ENCODE results near the gene MGAT2.
"Not testable (repeated sequence)": the region's sequence is repeated elsewhere in the genome, so short reads cannot be mapped to it uniquely, and the experiment has no call there.

MGAT2 gene

GRCh38 chr14:49586673-49587460 lies 33.7 kb upstream of the MGAT2 start:
- peak; percentile 43 to 65 (median 52) for DNase-seq
- Mint-ChIP-seq H3K27me3 (no peaks in the 10 kb centered on the region), H3K27ac (peak overlapping the region; percentile 99 to 100), H3K4me3 (peak overlapping the region; percentile 91 to 99), H3K9me3 (no peaks in the 10 kb centered on the region), H3K36me3 (ENCODE audit: insufficient read depth) (peaks cover 61% of the 10 kb centered on the region), H3K4me1 (ENCODE audit: low read depth in 2 of 2) (peaks cover 29 to 42% of the 10 kb centered on the region in 2 donors)
- ATAC-seq (replicated peaks), result peak; percentile 36

DNA sequence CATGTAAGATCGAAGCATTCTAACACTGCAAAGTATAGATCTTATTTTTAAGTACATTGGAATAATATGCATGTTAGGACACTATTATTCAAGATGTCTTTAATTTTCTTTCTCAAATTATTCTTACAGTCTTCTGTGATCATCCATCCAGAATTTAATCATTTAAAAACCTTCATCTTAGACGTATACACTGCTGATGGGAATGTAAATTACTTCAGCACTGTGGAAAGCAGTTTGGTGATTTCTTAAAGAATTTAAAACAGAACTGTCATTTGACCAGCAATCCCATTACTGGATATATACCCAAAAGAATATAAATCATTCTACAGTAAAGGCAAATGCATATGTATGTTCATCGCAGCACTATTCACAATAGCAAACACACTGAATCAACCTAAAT lies 31.2 kb upstream of the MGAT2 start:
- H3K27me3 Mint-ChIP-seq, result no peaks in the 10 kb centered on the region
- peaks cover 36% of the 10 kb centered on the region for H3K36me3 Mint-ChIP-seq (ENCODE audit: insufficient read depth)
- no peaks in the 10 kb centered on the region for H3K9me3 Mint-ChIP-seq
- H3K4me1 Mint-ChIP-seq (ENCODE audit: low read depth in 2 of 2), result peaks cover 12 to 19% of the 10 kb centered on the region in 2 donors
- no peak overlapping the region for H3K27ac Mint-ChIP-seq
- no peak for DNase-seq
- no peak overlapping the region for H3K4me3 Mint-ChIP-seq
- no peak for ATAC-seq (replicated peaks)

DNA sequence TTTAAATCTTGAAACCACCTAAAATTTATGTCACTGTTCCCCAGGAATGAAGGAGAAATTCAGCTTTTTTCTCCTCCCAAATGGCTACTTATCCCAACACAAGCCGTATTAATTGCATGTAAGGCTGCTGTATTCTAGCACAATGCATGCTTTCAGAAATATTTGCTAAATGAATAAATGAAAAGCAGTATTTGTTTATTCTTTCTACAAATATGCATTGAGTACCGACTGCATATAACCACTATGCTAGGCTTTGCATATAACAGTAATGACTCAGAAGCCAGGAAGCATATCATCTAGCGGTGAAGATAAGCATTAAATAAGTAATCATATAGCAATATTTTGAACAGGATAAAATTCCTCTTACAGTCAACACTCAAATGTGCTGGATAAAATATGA lies 27.6 kb upstream of the MGAT2 start:
- Mint-ChIP-seq H3K9me3 (no peaks in the 10 kb centered on the region), H3K36me3 (ENCODE audit: insufficient read depth) (peaks cover 12% of the 10 kb centered on the region), H3K4me1 (ENCODE audit: low read depth in 2 of 2) (peaks cover 2 to 4% of the 10 kb centered on the region in 2 donors), H3K27ac (no peak overlapping the region), H3K27me3 (no peaks in the 10 kb centered on the region), H3K4me3 (no peak overlapping the region)
- DNase-seq (no peak), ATAC-seq (replicated peaks) (no peak)

- Mint-ChIP-seq H3K27ac (no peak overlapping the region), H3K4me1 (ENCODE audit: low read depth in 2 of 2) (peaks cover 8 to 13% of the 10 kb centered on the region in 2 donors), H3K27me3 (no peaks in the 10 kb centered on the region), H3K4me3 (no peak overlapping the region), H3K9me3 (no peaks in the 10 kb centered on the region), H3K36me3 (ENCODE audit: insufficient read depth) (peaks cover 21% of the 10 kb centered on the region)
- DNase-seq, result no peak
- ATAC-seq (replicated peaks), result no peak
These were observed 26.1 kb upstream of the MGAT2 start for GRCh38 chr14:49594347-49595091.

- no peak for ATAC-seq (replicated peaks)
- Mint-ChIP-seq H3K9me3 (no peaks in the 10 kb centered on the region), H3K36me3 (ENCODE audit: insufficient read depth) (peaks cover 30% of the 10 kb centered on the region), H3K4me3 (peak overlapping the region; percentile 98), H3K27ac (peak overlapping the region; percentile 98 to 99), H3K27me3 (no peaks in the 10 kb centered on the region), H3K4me1 (ENCODE audit: low read depth in 2 of 2) (peaks cover 13 to 22% of the 10 kb centered on the region in 2 donors)
- DNase-seq, result no peak
These were observed 22.5 kb upstream of the MGAT2 start for GRCh38 chr14:49598189-49598484.

DNA sequence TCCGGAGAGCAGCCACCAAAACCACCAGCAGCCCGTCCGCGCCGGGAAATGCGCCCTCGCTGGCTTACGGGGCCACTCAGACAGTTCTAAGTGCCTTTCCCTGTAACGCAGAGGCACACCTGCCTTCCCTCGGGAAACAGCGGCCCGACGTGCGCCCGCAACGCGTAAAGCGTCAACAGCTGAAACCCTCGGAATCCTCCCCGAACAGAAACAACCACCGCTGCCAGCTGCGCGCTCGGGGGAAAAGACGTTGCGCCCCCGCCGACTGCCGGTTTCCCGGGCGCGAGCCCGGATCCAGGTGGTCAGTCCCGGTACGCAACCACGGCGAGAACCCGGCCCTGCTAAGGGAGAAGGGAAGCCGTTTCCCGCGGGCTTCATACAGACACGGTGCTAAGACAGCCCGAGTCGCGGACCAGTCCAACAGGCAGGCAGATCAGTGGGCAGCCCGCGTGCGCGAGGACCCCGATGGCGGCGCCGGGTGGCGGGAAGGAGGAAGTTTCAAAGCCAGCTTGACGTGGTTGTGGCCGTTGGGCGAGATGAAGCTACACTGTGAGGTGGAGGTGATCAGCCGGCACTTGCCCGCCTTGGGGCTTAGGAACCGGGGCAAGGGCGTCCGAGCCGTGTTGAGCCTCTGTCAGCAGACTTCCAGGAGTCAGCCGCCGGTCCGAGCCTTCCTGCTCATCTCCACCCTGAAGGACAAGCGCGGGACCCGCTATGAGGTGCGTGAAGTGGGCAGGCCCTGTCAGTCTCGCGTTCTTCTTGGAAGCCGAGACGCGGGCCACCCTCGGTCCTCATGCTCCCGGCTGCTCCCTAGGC lies 21.9 kb upstream of the MGAT2 start, which contains the start of gene LRR1:
LRR1 (plus strand) TSS at position 456 of the 816 bp plus-strand sequence; CDS start at position 537, 81 bp downstream.
- peak; percentile 89 to 95 (median 91) for DNase-seq
- no peaks in the 10 kb centered on the region for H3K9me3 Mint-ChIP-seq
- peak; percentile 86 for ATAC-seq (replicated peaks)
- H3K27me3 Mint-ChIP-seq, result no peaks in the 10 kb centered on the region
- peaks cover 32% of the 10 kb centered on the region for H3K36me3 Mint-ChIP-seq (ENCODE audit: insufficient read depth)
- H3K4me1 Mint-ChIP-seq (ENCODE audit: low read depth in 2 of 2), result peaks cover 13 to 22% of the 10 kb centered on the region in 2 donors
- peak within 1 kb of the TSS; percentile 98 for H3K4me3 Mint-ChIP-seq
- peak within 1 kb of the TSS; percentile 98 to 99 for H3K27ac Mint-ChIP-seq

GRCh38 chr14:49607583-49607982 lies 13.0 kb upstream of the MGAT2 start:
- DNase-seq (no peak), ATAC-seq (replicated peaks) (no peak)
- Mint-ChIP-seq H3K27me3 (no peaks in the 10 kb centered on the region), H3K27ac (no peak overlapping the region), H3K36me3 (ENCODE audit: insufficient read depth) (peaks cover 38% of the 10 kb centered on the region), H3K4me3 (no peak overlapping the region), H3K4me1 (ENCODE audit: low read depth in 2 of 2) (peaks cover 3 to 4% of the 10 kb centered on the region in 2 donors), H3K9me3 (no peaks in the 10 kb centered on the region)

GRCh38 chr14:49612251-49612650 lies 8.3 kb upstream of the MGAT2 start:
- Mint-ChIP-seq H3K27me3 (no peaks in the 10 kb centered on the region), H3K4me1 (ENCODE audit: low read depth in 2 of 2) (peaks cover 0 to 5% of the 10 kb centered on the region in 2 donors), H3K36me3 (ENCODE audit: insufficient read depth) (peaks cover 14% of the 10 kb centered on the region), H3K9me3 (no peaks in the 10 kb centered on the region), H3K4me3 (no peak overlapping the region), H3K27ac (no peak overlapping the region)
- ATAC-seq (replicated peaks), result no peak
- DNase-seq, result no peak

- Mint-ChIP-seq H3K9me3 (no peaks in the 10 kb centered on the region), H3K27ac (no peak overlapping the region), H3K27me3 (no peaks in the 10 kb centered on the region), H3K4me1 (ENCODE audit: low read depth in 2 of 2) (peaks cover 3 to 9% of the 10 kb centered on the region in 2 donors), H3K4me3 (no peak overlapping the region), H3K36me3 (ENCODE audit: insufficient read depth) (peaks cover 18% of the 10 kb centered on the region)
- DNase-seq (no peak), ATAC-seq (replicated peaks) (no peak)
These were observed 7.9 kb upstream of the MGAT2 start for GRCh38 chr14:49612671-49613070.

DNA sequence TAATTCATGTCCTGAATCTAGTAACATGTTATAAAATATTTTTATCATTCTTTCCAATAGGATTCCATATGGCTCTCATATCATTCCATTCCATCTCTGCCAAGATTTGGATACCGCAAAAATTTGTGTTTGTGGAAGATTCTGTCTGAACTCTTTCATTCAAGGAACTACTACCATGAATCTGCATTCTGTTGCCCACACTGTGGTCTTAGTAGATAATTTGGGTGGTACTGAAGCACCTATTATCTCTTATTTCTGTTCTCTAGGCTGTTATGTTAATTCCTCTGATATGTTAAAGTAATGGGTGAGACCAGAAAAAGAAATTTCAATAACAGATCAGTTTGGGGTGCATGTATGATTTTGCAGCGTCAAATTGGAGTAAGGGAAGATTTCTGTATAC lies 6.4 kb upstream of the MGAT2 start:
- no peaks in the 10 kb centered on the region for H3K9me3 Mint-ChIP-seq
- peaks cover 28% of the 10 kb centered on the region for H3K36me3 Mint-ChIP-seq (ENCODE audit: insufficient read depth)
- ATAC-seq (replicated peaks) (no peak), DNase-seq (no peak)
- no peaks in the 10 kb centered on the region for H3K27me3 Mint-ChIP-seq
- H3K27ac Mint-ChIP-seq, result peak overlapping the region; percentile 17 to 73
- no peak overlapping the region for H3K4me3 Mint-ChIP-seq
- H3K4me1 Mint-ChIP-seq (ENCODE audit: low read depth in 2 of 2), result peaks cover 11 to 18% of the 10 kb centered on the region in 2 donors

- no peaks in the 10 kb centered on the region for H3K27me3 Mint-ChIP-seq
- no peak overlapping the region for H3K27ac Mint-ChIP-seq
- H3K9me3 Mint-ChIP-seq, result no peaks in the 10 kb centered on the region
- peaks cover 42% of the 10 kb centered on the region for H3K36me3 Mint-ChIP-seq (ENCODE audit: insufficient read depth)
- peaks cover 14 to 18% of the 10 kb centered on the region in 2 donors for H3K4me1 Mint-ChIP-seq (ENCODE audit: low read depth in 2 of 2)
- ATAC-seq (replicated peaks) (no peak), DNase-seq (no peak)
- no peak overlapping the region for H3K4me3 Mint-ChIP-seq
These were observed 4.8 kb upstream of the MGAT2 start for GRCh38 chr14:49615776-49616175.

DNA sequence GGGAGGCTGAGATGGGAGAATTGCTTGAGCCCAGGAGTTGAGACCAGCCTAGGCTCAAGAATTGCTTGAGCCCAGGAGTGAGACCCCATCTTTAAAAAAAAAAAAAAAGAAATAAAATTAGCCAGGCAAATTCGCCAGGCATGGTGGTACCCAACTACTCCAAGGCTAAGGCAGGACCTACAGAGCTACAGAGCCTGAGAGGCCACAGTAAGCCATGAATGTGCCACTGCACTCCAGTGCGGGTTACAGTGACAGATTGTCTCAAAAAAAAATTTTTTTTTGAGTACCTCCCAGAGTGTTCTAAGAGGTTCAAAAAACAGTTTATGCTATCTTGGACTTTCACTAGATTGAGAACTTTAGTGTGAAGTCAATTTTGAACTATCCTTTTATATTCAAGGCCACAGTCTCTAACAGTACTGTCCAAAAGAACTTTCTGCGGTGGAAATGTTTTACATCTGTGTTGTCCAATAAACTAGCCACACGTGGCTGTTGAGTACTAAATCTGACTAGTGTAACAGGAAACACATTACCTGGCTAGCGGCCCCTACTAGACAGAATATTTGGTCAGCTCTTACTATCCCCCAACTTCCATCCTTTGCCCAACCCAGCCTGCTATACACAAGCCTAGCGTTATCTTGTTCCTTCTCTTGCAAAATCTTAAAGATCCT lies 2.6 kb upstream of the MGAT2 start:
- Mint-ChIP-seq H3K9me3 (no peaks in the 10 kb centered on the region), H3K4me3 (peak overlapping the region in 1 of 2 donors; percentile 98), H3K4me1 (ENCODE audit: low read depth in 2 of 2) (peaks cover 21 to 31% of the 10 kb centered on the region in 2 donors), H3K36me3 (ENCODE audit: insufficient read depth) (peaks cover 58% of the 10 kb centered on the region), H3K27me3 (no peaks in the 10 kb centered on the region), H3K27ac (peak overlapping the region; percentile 99 to 100)
- no peak for ATAC-seq (replicated peaks)
- no peak for DNase-seq

DNA sequence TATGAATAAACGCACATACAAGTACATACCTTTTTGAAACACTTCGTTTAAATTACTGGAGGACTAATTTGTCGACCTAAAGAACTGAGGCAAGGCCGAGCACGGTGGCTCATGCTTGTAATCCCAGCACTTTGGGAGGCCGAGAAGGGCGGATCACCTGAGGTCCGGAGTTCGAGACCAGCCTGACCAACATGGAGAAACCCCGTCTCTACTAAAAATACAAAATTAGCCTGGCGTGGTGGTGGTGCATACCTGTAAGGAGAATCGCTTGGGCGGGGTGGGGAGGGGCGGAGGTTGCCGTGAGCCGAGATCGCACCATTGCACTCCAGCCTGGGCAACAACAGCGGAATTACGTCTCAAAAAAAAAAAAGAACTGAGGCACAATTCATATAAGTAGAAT lies 1.3 kb upstream of the MGAT2 start:
- not testable (repeated sequence) for H3K9me3 Mint-ChIP-seq; DNase-seq; ATAC-seq (replicated peaks); H3K27me3 Mint-ChIP-seq
- Mint-ChIP-seq H3K4me1 (ENCODE audit: low read depth in 2 of 2) (peaks cover 21 to 38% of the 10 kb centered on the region in 2 donors), H3K36me3 (ENCODE audit: insufficient read depth) (peaks cover 60% of the 10 kb centered on the region), H3K27ac (peak overlapping the region; percentile 99 to 100), H3K4me3 (peak overlapping the region; percentile 98)
